ENCODE measurements around the gene TRMT6.

The TRMT6 gene

DNA sequence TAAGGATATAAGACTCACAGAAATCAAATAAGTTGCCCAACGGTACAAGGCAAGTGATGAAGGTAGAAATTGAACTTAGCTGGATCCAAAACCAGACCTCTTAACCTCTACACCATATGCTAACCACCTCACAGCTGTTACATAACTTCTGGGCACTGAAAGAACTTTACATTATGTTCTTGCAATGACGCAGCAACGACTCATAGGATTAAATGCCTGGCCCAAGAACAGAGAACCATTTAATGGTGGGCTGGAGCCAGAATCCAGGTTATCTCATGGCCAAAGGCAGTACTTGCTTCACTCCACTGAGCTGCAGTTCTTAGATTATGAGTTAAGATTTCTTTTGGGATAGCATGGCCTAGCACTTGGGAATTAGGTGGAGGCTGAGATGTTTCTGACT, 4.4 kb downstream of the TRMT6 start:
- DNase-seq = no peak
- H3K27ac ChIP-seq = no peak overlapping the region
- H3K36me3 ChIP-seq = peaks cover 50% of the 10 kb centered on the region
- no peak overlapping the region for H3K4me3 ChIP-seq (ENCODE audit: low read depth, low read length)
- TF ChIP-seq, protein P1, sequence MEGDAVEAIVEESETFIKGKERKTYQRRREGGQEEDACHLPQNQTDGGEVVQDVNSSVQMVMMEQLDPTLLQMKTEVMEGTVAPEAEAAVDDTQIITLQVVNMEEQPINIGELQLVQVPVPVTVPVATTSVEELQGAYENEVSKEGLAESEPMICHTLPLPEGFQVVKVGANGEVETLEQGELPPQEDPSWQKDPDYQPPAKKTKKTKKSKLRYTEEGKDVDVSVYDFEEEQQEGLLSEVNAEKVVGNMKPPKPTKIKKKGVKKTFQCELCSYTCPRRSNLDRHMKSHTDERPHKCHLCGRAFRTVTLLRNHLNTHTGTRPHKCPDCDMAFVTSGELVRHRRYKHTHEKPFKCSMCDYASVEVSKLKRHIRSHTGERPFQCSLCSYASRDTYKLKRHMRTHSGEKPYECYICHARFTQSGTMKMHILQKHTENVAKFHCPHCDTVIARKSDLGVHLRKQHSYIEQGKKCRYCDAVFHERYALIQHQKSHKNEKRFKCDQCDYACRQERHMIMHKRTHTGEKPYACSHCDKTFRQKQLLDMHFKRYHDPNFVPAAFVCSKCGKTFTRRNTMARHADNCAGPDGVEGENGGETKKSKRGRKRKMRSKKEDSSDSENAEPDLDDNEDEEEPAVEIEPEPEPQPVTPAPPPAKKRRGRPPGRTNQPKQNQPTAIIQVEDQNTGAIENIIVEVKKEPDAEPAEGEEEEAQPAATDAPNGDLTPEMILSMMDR (IDR thresholded peaks at IDR 0.05; ENCODE audit: low read depth, low read length) = no peak
- H3K9me3 ChIP-seq (ENCODE audit: severe bottlenecking) = no peaks in the 10 kb centered on the region
- H3K27me3 ChIP-seq (ENCODE audit: insufficient read depth, low read depth, severe bottlenecking) = no peaks in the 10 kb centered on the region

DNA sequence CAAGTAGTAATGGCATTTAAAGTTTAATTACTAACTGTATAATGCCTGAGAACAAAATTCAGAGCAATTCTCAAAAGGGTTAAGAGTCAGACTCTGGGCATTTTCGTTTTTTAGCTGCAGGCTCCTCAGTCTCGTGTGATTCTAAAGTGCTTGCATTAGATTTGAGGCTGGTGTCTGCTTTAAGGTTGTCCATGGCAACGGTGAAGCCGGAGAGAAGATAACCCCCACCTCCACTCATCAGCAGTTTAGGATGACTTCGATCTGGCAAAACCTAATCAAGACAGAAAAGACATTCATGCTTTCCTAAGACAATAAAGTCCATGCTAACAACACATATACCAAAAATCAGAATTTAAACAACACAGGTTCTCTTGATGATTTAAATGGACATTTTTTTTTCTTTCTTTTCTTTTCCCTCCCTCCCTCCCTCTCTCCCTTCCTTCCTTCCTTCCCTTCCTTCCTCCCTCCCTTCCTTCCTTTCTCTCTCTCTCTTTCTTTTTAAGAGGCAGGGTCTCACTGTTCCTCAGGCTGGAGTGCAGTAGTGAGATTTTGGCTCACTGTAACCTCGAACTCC, 11.8 kb downstream of the TRMT6 start:
- H3K27me3 ChIP-seq (ENCODE audit: insufficient read depth, low read depth, severe bottlenecking) = no peaks in the 10 kb centered on the region
- H3K4me3 ChIP-seq (ENCODE audit: low read depth, low read length) = no peak overlapping the region
- no peak overlapping the region for H3K27ac ChIP-seq
- H3K9me3 ChIP-seq (ENCODE audit: severe bottlenecking) = no peaks in the 10 kb centered on the region
- no peak for DNase-seq
- peaks cover 55% of the 10 kb centered on the region for H3K36me3 ChIP-seq
- TF ChIP-seq, protein P1 (IDR thresholded peaks at IDR 0.05; ENCODE audit: low read depth, low read length) = no peak

DNA sequence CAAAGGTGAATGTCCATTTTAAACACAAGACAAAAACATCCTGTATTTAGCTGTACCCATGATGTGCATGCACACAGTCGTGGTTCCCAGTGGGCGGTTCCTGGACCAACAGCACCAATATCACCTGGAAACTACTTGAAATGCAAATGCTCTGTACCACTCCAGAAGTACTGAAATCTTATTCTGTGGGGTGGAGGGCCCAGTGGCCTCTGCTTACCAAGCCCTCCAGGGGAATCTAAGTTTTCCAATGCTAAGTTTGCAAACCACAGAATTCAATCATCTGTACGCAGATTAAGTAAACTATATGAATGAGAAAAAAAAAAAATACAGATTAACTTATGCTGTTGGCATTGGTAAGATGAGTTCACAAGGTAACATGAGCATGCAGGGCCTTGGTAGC, 14.1 kb downstream of the TRMT6 start:
- Histone ChIP-seq H3K36me3 (peaks cover 32% of the 10 kb centered on the region), H3K4me3 (ENCODE audit: low read depth, low read length) (no peak overlapping the region)
- TF ChIP-seq, protein P1 (IDR thresholded peaks at IDR 0.05; ENCODE audit: low read depth, low read length) = no peak

DNA sequence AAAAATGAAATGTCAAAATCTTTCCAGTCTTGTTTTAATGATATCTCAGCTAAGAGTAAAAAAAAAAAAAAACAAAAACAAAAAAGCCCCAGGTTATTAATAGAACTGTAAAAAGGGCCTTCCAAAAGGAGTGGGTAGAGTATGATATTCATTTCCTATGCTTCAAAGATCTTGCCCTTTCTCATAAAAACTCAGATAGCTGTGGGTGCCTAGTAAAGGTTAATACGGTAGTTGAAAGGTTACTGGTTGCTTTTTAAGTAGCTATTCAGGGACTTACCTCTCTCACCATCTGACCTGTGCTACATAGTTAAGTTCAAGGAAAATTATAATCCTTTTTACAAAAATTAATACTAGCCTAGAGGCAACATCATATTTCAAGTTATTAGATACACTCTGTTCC, 14.9 kb downstream of the TRMT6 start:
- DNase-seq = no peak
- TF ChIP-seq, protein P1 (IDR thresholded peaks at IDR 0.05; ENCODE audit: low read depth, low read length) = no peak
- Histone ChIP-seq H3K27me3 (ENCODE audit: insufficient read depth, low read depth, severe bottlenecking) (no peaks in the 10 kb centered on the region), H3K27ac (no peak overlapping the region), H3K36me3 (peaks cover 25% of the 10 kb centered on the region), H3K9me3 (ENCODE audit: severe bottlenecking) (no peaks in the 10 kb centered on the region), H3K4me3 (ENCODE audit: low read depth, low read length) (no peak overlapping the region)

More for the DNA sequence above, 14.1 kb downstream of the TRMT6 start:
- Histone ChIP-seq H3K9me3 (ENCODE audit: severe bottlenecking) (no peaks in the 10 kb centered on the region), H3K27me3 (ENCODE audit: insufficient read depth, low read depth, severe bottlenecking) (no peaks in the 10 kb centered on the region), H3K27ac (no peak overlapping the region)
- no peak for DNase-seq

DNA sequence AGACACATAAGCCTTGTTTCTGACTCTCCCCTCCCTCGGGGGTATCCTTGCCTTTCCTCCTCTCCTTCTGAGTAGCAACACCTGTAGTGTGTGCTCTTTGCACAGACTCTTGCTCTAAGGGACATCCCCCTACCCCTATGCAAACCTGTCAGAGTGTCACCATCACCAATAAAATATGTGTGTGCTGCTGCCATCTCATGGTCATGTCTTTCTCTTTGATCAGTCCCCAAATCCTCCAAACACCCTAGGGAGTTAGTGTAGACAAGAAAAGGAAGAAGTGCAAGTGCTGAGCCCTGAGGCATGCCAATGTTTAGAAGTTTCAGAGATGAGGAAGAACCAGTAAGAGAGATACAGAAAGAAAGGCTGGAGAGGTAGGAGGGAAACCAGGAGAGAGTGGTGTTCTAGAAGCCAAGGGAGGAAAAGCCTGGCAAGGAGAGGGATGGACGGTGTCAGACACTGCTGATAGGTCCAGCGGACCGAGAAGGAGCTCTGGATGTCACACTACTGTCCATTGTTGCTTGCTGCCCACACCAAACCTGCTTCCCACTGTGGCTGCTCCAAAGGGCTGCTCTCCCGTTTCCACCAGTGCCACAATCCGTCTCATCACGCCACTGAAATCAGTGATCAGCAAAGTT, 16.4 kb downstream of the TRMT6 start:
- peak; percentile 23 for DNase-seq
- TF ChIP-seq, protein P1 (IDR thresholded peaks at IDR 0.05; ENCODE audit: low read depth, low read length) = peak; percentile 51; the same call in 1 of the 2 replicates
- H3K4me3 ChIP-seq (ENCODE audit: low read depth, low read length) = no peak overlapping the region
- no peaks in the 10 kb centered on the region for H3K9me3 ChIP-seq (ENCODE audit: severe bottlenecking)
- H3K27ac ChIP-seq = no peak overlapping the region
- peaks cover 14% of the 10 kb centered on the region for H3K36me3 ChIP-seq
- no peaks in the 10 kb centered on the region for H3K27me3 ChIP-seq (ENCODE audit: insufficient read depth, low read depth, severe bottlenecking)

DNA sequence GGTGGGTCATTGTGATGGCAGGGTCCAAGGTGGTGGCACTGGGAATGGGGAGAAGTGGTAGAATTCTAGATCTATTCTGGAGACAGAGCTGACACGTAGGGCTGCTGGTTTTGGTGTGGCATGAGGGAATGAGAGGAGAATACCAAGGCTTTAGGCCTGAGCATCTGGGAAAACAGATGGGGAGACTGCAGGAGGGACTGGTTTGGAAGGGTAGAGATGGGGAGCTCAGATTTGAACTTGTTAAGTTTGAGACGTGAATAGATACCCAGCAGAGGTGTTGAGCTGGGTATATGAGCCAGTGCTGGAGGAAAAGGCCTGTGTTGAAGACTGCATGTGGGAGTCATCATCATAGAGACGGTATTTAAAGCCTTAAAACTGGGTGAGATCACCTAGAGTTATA, 17.5 kb downstream of the TRMT6 start:
- TF ChIP-seq, protein P1 (IDR thresholded peaks at IDR 0.05; ENCODE audit: low read depth, low read length) = no peak
- H3K27ac ChIP-seq = no peak overlapping the region
- DNase-seq = no peak
- H3K27me3 ChIP-seq (ENCODE audit: insufficient read depth, low read depth, severe bottlenecking) = no peaks in the 10 kb centered on the region
- H3K9me3 ChIP-seq (ENCODE audit: severe bottlenecking) = no peaks in the 10 kb centered on the region
- H3K36me3 ChIP-seq = peaks cover 5% of the 10 kb centered on the region
- H3K4me3 ChIP-seq (ENCODE audit: low read depth, low read length) = no peak overlapping the region
